Measurements from ENCODE around the gene TMEM270. TPM values are rescaled to one million over a fixed set of nuclear protein-coding genes. Genes with fewer than 3 reads are reported as not detected.
"Not testable (repeated sequence)": the region's sequence is repeated elsewhere in the genome, so short reads cannot be mapped to it uniquely, and the experiment has no call there.

TMEM270 gene
- total RNA-seq, 1 experiment from 2014 or later = 0.28 TPM

GRCh38 chr7:73820013-73820412, 40.9 kb upstream of the TMEM270 start:
- ATAC-seq = no peak
- H3K36me3 Mint-ChIP-seq = no peaks in the 10 kb centered on the region
- H3K4me3 Mint-ChIP-seq = no peak overlapping the region
- POLR2A ChIA-PET = no interaction called here
- H3K27me3 Mint-ChIP-seq (ENCODE audit: low read depth) = peaks cover 5% of the 10 kb centered on the region; the same call in 1 of the 2 replicates
- peaks cover 18% of the 10 kb centered on the region for H3K4me1 Mint-ChIP-seq
- H3K9me3 Mint-ChIP-seq = no peaks in the 10 kb centered on the region; the same call in 1 of the 2 replicates
- no peak for DNase-seq (ENCODE audit: low spot score)
- CTCF ChIA-PET = interaction anchor here (1.0 to 4.4 kb wide), 2 partner anchors 9 to 50 kb away, joined by 3 to 23 read pairs; partner anchors contain the start of gene CLDN3
- H3K27ac Mint-ChIP-seq = peak overlapping the region; percentile 42; the same call in 1 of the 2 replicates
- TF ChIP-seq STAT6 (CRISPR knock-in tag; conservative IDR thresholded peaks at IDR 0.05; ENCODE audit: low read depth) (no peak), SMAD3 (CRISPR knock-in tag; IDR thresholded peaks at IDR 0.05; ENCODE audit: borderline replicate concordance) (no peak), MLX (CRISPR knock-in tag; IDR thresholded peaks at IDR 0.05) (no peak), SMAD4 (CRISPR knock-in tag; IDR thresholded peaks at IDR 0.05) (no peak)

GRCh38 chr7:73821597-73822285, 39.2 kb upstream of the TMEM270 start:
- Mint-ChIP-seq H3K27ac (peak overlapping the region; percentile 55; the same call in 1 of the 2 replicates), H3K4me1 (peaks cover 25% of the 10 kb centered on the region)
- H3K4me3 Mint-ChIP-seq; H3K36me3 Mint-ChIP-seq; H3K27me3 Mint-ChIP-seq (ENCODE audit: low read depth); ATAC-seq; H3K9me3 Mint-ChIP-seq; DNase-seq (ENCODE audit: low spot score): not testable (repeated sequence)
- CTCF ChIA-PET = interaction anchor here (0.6 to 4.4 kb wide), 4 partner anchors 11 to 380 kb away, joined by 3 to 23 read pairs (median 8); no protein-coding TSS in a partner anchor
- POLR2A ChIA-PET = interaction anchor here (1.2 kb wide), 1 partner anchor 11 kb away, joined by 7 read pairs; no protein-coding TSS in a partner anchor

- ATAC-seq (no peak), DNase-seq (ENCODE audit: low spot score) (no peak)
- ChIA-PET CTCF (interaction anchor here (0.5 to 4.4 kb wide), 6 partner anchors 11 to 379 kb away, joined by 3 to 23 read pairs (median 5); no protein-coding TSS in a partner anchor), POLR2A (interaction anchor here (1.1 to 1.2 kb wide), 2 partner anchors 10 kb away, joined by 3 to 7 read pairs; no protein-coding TSS in a partner anchor)
- H3K4me3 Mint-ChIP-seq = no peak overlapping the region
- peaks cover 8% of the 10 kb centered on the region for H3K27me3 Mint-ChIP-seq (ENCODE audit: low read depth)
- no peaks in the 10 kb centered on the region; the same call in 1 of the 2 replicates for H3K9me3 Mint-ChIP-seq
- no peak overlapping the region for H3K27ac Mint-ChIP-seq
- TF ChIP-seq ZNF281 (CRISPR knock-in tag; IDR thresholded peaks at IDR 0.05) (no peak), ZMAT4 (CRISPR knock-in tag; IDR thresholded peaks at IDR 0.05) (no peak), ELF4 (CRISPR knock-in tag; IDR thresholded peaks at IDR 0.05; ENCODE audit: low read depth) (no peak), ZNF512 (CRISPR knock-in tag; IDR thresholded peaks at IDR 0.05; ENCODE audit: borderline replicate concordance) (no peak), TP53 (CRISPR knock-in tag; IDR thresholded peaks at IDR 0.05) (no peak), FOXK1 (CRISPR knock-in tag; IDR thresholded peaks at IDR 0.05) (no peak), ZNF232 (CRISPR knock-in tag; IDR thresholded peaks at IDR 0.05) (no peak), GTF2I (CRISPR knock-in tag; conservative IDR thresholded peaks at IDR 0.05) (no peak), MLX (CRISPR knock-in tag; IDR thresholded peaks at IDR 0.05) (no peak), IRF2 (CRISPR knock-in tag; IDR thresholded peaks at IDR 0.05; ENCODE audit: borderline replicate concordance, low read depth) (no peak), NFATC4 (CRISPR knock-in tag; IDR thresholded peaks at IDR 0.05) (no peak), JUN (CRISPR knock-in tag; IDR thresholded peaks at IDR 0.05) (no peak), RELA (CRISPR knock-in tag; IDR thresholded peaks at IDR 0.05; ENCODE audit: borderline replicate concordance) (no peak), NR3C1 (CRISPR knock-in tag; conservative IDR thresholded peaks at IDR 0.05; ENCODE audit: low read depth) (no peak)
- H3K36me3 Mint-ChIP-seq = no peaks in the 10 kb centered on the region
- H3K4me1 Mint-ChIP-seq = peaks cover 33% of the 10 kb centered on the region
Observed at GRCh38 chr7:73822319-73823173, 38.4 kb upstream of the TMEM270 start.

Data from WTC11 (cell line).